ENCODE results near the gene RAB31.

DNA sequence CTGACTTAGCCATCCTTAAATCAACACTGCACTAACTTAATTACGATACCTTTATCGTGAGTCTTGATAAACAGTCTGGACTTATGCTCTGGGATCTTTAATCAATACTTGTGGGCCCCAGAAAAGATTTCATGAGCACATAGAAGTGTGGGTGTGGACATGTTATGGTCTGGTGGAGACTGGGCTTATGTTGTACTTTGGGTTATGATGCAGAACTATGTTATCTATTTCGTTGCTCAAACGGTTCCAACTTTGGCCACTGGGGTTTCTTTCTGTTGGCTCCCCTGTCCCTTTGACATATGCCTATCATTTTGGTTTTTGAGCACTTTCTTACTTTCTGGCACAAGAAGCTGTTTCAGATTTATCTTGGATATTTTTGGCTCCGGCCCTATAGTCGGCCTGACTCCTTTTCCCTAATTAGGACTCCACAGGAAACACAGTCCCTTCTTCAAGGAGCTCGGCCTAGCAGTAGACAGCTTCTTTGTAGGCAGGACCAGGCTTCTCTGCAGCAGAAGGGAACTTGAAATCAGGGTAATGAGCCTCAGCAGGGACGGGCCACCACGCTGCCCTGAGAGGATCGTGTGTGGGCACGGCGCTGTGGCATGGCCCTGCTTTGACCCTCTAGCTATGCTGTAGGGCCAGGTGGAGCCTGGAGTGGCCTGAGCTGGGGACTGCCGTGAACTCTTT, 123.1 kb downstream of the RAB31 start:
- no peak for TF ChIP-seq EZH2 (IDR thresholded peaks at IDR 0.05; ENCODE audit: borderline replicate concordance, low read length)
- TF ChIP-seq, protein P1, sequence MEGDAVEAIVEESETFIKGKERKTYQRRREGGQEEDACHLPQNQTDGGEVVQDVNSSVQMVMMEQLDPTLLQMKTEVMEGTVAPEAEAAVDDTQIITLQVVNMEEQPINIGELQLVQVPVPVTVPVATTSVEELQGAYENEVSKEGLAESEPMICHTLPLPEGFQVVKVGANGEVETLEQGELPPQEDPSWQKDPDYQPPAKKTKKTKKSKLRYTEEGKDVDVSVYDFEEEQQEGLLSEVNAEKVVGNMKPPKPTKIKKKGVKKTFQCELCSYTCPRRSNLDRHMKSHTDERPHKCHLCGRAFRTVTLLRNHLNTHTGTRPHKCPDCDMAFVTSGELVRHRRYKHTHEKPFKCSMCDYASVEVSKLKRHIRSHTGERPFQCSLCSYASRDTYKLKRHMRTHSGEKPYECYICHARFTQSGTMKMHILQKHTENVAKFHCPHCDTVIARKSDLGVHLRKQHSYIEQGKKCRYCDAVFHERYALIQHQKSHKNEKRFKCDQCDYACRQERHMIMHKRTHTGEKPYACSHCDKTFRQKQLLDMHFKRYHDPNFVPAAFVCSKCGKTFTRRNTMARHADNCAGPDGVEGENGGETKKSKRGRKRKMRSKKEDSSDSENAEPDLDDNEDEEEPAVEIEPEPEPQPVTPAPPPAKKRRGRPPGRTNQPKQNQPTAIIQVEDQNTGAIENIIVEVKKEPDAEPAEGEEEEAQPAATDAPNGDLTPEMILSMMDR (conservative IDR thresholded peaks at IDR 0.05 in 1 of 2, IDR thresholded peaks at IDR 0.05 in 1 of 2; ENCODE audit: extremely low read depth in 1 of 2, insufficient read depth in 1 of 2, low read depth in 1 of 2, low read length in 2 of 2): no peak
